Omental fat pad (tissue), 4 donors: ENCODE results near the gene RIC1. TPM values are rescaled to one million over a fixed set of nuclear protein-coding genes. Genes with fewer than 3 reads are reported as not detected.
A peak's percentile ranks its signal among the peaks of the same experiment; 100 is the strongest.
"Not testable (repeated sequence)": the region's sequence is repeated elsewhere in the genome, so short reads cannot be mapped to it uniquely, and the experiment has no call there.

ENCODE experiments used
- ATAC-seq: fragments of 150-250 bp; one replicate; pipeline ENCODE4 v1.9.1; 2016; ENCODE audit warnings: mild to moderate bottlenecking, moderate library complexity; ENCODE audit not compliant: low FRiP score
- DNase-seq: peaks from one replicate; pipeline ENCODE4 v3.0.0-alpha.2; 2019; ENCODE audit warnings: low spot score
- total RNA-seq, 4 donors: library from RNA; depleted of rRNA; stranded (reverse); fragments of >200 nt; gene quantifications; one replicate each; pipeline ENCODE4 v1.1.0, GENCODE V29; 2016
- TF ChIP-seq, protein P1 (sequence below), 3 donors: fragments of 450-650 bp; IDR thresholded peaks; one replicate each; pipeline ENCODE4 v1.5.1; 2016 to 2017; ENCODE audit warnings: antibody characterized with exemption in 3 of 3, mild to moderate bottlenecking in 3 of 3, moderate library complexity in 2 of 3

The RIC1 gene
- total RNA-seq, 4 donors from 2014 or later = 27.4 to 62.3 (median 36.1) TPM

DNA sequence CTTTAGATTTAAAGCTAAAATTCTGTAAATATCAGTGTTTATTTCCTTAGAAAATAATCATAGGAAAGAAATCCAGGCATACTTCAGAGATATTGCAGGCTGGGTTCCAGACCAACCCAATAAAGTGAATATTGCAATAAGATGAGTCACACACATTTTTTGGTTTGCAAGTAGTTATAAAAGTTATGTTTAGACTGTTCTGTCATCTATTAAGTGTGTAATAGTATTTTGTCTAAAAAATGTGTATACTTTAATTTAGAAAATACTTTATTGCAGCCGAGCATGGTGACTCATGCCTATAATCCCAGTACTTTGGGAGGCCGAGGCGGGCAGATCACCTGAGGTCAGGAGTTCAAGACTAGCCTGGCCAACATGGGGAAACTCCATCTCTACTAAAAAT lies 6.9 kb upstream of the RIC1 start:
- no peak for DNase-seq
- TF ChIP-seq, protein P1, sequence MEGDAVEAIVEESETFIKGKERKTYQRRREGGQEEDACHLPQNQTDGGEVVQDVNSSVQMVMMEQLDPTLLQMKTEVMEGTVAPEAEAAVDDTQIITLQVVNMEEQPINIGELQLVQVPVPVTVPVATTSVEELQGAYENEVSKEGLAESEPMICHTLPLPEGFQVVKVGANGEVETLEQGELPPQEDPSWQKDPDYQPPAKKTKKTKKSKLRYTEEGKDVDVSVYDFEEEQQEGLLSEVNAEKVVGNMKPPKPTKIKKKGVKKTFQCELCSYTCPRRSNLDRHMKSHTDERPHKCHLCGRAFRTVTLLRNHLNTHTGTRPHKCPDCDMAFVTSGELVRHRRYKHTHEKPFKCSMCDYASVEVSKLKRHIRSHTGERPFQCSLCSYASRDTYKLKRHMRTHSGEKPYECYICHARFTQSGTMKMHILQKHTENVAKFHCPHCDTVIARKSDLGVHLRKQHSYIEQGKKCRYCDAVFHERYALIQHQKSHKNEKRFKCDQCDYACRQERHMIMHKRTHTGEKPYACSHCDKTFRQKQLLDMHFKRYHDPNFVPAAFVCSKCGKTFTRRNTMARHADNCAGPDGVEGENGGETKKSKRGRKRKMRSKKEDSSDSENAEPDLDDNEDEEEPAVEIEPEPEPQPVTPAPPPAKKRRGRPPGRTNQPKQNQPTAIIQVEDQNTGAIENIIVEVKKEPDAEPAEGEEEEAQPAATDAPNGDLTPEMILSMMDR (IDR thresholded peaks at IDR 0.05) = no peak
- peak; percentile 85 for ATAC-seq

DNA sequence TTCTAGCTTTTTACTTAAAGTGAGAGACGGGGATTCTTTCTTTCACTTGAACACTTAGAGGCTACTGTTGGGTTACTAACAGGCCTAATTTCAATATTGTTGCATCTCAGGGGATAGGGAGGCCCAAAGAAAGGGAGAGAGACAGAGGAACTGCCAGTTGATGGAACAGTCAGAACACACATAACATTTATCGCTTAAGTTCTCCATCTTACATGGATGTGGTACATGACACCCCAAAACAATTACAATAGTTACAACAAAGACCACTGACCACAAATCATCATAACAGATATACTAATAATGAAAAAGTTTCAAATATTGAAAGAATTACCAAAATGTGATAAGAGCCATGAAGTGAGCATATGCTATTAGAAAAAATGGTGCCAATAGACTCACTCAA lies 4.3 kb upstream of the RIC1 start:
- DNase-seq = no peak
- TF ChIP-seq, protein P1 (IDR thresholded peaks at IDR 0.05) = no peak
- no peak for ATAC-seq

DNA sequence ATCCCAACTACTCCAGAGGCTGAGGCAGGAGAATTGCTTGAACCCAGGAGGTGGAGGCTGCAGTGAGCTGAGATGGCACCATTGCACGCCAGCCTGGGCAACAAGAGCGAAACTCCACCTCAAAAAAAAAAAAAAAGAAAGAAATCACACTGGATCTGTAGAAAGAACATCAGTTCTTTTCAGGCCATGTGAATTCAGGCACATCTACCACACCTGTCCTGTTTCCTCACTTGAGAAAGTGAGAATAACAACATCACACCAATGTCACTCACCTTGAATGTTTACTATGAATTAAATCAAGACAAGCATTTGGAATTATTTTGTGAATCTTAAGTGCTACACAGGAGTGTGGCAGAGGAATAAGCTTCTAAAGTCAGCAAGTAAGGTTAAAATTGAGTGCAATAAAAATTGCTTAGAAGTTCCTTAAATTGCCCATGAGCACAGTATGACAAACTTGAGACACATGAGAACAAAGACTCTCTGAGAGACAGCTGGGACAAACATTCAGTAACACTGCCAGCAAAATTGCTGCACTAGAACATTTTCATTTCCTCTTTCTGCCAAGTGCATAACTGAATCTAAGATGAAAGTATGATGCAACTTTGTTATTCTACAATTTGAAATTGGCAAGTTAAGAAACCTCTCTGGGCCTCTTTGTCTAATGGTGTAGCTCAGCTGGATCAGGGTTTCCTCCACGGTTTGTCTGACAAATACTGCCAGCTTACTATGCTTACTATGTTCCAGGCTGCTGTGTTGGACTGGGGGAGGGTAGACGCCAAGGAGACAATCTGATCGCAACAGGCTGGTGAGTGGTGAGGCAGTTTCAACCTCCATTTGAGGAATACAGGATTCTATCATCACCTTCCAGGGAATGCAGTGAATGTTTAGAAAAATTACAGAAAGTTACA lies 1.9 kb upstream of the RIC1 start:
- DNase-seq (no peak), ATAC-seq (peak; percentile 19)
- TF ChIP-seq, protein P1 (IDR thresholded peaks at IDR 0.05) = no peak

DNA sequence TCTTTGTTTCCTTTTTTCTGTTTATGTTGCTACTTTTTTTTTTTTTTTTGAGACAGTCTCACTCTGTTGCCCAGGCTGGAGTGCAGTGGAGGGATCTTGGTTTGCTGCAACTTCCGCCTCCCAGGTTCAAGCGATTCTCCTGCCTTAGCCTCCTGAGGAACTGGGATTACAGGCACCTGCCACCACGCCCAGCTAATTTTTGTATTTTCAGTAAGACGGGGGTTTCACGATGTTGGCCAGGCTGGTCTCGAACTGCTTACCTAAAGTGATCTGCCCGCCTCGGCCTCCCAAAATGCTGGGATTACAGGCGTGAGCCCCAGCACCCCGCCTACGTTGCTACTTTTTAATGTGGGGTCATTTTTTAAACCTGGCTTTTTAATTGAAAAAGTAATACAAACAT lies 1.2 kb upstream of the RIC1 start:
- not testable (repeated sequence) for ATAC-seq, DNase-seq

DNA sequence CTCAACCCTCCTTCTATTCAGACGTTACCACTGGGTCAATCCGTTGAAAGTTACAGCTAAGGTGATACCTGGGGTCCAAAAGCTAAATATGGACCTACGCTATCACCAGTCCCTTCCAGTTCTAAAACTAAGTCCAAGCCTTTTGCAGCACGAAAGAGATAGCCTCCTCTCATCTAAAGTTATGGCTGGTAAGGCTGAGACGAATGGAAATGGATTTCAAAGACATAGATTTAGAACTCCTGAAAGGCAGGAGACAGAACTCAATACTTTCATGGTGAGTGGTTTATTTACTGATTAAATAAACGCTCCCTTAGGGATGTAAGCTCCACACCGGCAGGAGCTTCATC lies 751 bp upstream of the RIC1 start:
- DNase-seq (no peak), ATAC-seq (no peak)
- TF ChIP-seq, protein P1 (IDR thresholded peaks at IDR 0.05) = no peak

DNA sequence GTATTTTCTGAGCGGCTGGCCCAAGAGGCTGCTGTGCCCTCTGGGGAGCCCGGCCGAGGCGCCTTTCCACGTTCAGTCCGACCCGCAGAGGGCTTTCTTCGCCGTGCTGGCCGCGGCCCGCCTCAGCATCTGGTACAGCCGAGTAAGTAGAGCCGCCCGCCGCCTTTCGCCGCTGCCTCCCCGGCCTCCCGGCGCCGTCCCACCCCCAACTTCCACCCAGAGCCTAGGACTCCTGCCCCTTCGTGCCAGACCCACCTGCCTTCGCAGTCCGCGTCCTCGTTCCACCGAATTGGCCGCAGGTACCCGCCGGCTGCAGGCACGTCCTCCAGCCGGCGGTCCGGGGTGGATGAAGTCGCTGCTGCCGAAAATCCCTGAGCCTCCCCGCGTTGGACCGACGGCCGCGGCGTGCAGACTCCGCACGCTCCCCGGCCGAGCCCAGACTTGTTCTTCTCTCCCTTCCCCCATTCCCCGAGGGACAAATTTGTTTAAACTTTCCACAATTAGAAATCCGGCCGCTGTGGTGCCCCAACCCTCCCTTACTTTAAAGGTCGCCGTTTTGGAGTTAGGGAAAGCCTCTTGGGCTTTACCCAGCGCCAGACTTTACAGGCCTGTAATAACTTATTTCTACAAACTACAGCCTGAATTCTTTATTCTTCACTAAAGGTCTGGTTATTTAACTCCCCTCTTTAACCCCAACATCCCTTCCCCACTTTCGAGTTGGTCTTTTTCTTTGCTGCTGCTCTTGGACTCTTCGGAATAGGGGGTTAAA lies 589 bp downstream of the RIC1 start:
- ATAC-seq = peak; percentile 1
- TF ChIP-seq, protein P1 (IDR thresholded peaks at IDR 0.05) = no peak
- peak; percentile 30 for DNase-seq

DNA sequence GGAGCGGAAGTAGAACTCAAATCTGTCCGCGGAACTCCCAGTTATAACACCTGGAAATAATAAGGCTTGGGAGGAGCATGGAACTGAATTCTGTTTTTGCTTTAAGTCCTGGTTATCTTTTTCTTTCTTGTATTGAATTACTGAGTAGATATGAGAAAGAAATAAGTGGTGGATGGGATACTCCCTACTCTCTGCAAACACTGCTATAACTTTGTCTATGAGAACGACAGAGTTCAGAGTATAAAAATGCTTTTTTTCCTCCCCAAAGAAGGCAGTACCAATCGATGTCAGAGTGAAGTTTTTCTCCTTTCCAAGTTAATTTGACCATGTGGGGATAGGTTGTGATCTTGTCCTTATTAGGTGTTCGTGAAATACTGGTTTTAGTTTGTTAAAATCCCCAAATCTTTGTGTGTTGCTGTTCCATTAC lies 1.2 kb downstream of the RIC1 start:
- no peak for ATAC-seq
- no peak for DNase-seq
- TF ChIP-seq, protein P1 (IDR thresholded peaks at IDR 0.05) = no peak
